WTC11 (cell line): Measurements from ENCODE around the gene PTPRCAP. TPM values are rescaled to one million over a fixed set of nuclear protein-coding genes. Genes with fewer than 3 reads are reported as not detected.

ENCODE experiments used
- ATAC-seq: fragments of 200-7000 bp; cut with Tn5 transposase; 2 replicates; pipeline ENCODE4 v1.10.0; 2021; ENCODE audit warnings: mild to moderate bottlenecking, moderate library complexity
- CTCF ChIA-PET: fragments of 300-600 bp; sonication (Branson Sonifier 250); formaldehyde crosslinking; loops from one replicate; lab custom pipeline; 2021; ENCODE audit warnings: antibody characterized with exemption; lab: Charles Lee
- POLR2A ChIA-PET: fragments of 350-600 bp; sonication (Branson Sonifier 250); formaldehyde crosslinking; loops from one replicate; lab custom pipeline; 2021; ENCODE audit warnings: antibody characterized with exemption; lab: Charles Lee
- DNase-seq: peaks from one replicate; pipeline ENCODE4 v3.0.0; 2021; ENCODE audit warnings: low spot score
- H3K27ac Mint-ChIP-seq: 2 replicates; pipeline ENCODE4 v1.8.0; 2021; ENCODE audit warnings: mixed read lengths
- H3K27me3 Mint-ChIP-seq: 2 replicates; pipeline ENCODE4 v1.8.0; 2021; ENCODE audit warnings: low read depth, mild to moderate bottlenecking, moderate library complexity, mixed read lengths
- H3K36me3 Mint-ChIP-seq: 2 replicates; pipeline ENCODE4 v1.8.0; 2021; ENCODE audit warnings: mixed read lengths
- H3K4me1 Mint-ChIP-seq: 2 replicates; pipeline ENCODE4 v1.8.0; 2022; ENCODE audit warnings: mixed read lengths
- H3K4me3 Mint-ChIP-seq: 2 replicates; pipeline ENCODE4 v1.8.0; 2021; ENCODE audit warnings: mild to moderate bottlenecking, moderate library complexity, mixed read lengths
- H3K9me3 Mint-ChIP-seq: 2 replicates; pipeline ENCODE4 v1.8.0; 2021; ENCODE audit warnings: mixed read lengths
- CBFB ChIP-seq: sonication (generic); formaldehyde crosslinking; IDR thresholded peaks from 2 replicates; pipeline ENCODE4 v1.8.1; 2022; ENCODE audit warnings: mild to moderate bottlenecking, low read depth, missing genetic modification reagents
- CREB1 ChIP-seq: sonication (generic); formaldehyde crosslinking; IDR thresholded peaks from 2 replicates; pipeline ENCODE4 v1.8.0; 2023; ENCODE audit warnings: mild to moderate bottlenecking, missing genetic modification reagents
- GRHL2 ChIP-seq: fragments of 250-450 bp; sonication (Bioruptor Pico); IDR thresholded peaks from 2 replicates; pipeline ENCODE4 v1.8.0; 2022; ENCODE audit warnings: mild to moderate bottlenecking, moderate library complexity; ENCODE audit not compliant: insufficient replicate concordance, severe bottlenecking
- JUN ChIP-seq: sonication (generic); formaldehyde crosslinking; IDR thresholded peaks from 2 replicates; pipeline ENCODE4 v1.8.0; 2023; ENCODE audit warnings: mild to moderate bottlenecking, missing genetic modification reagents
- MYBL2 ChIP-seq: sonication (generic); formaldehyde crosslinking; IDR thresholded peaks from 2 replicates; pipeline ENCODE4 v1.8.1; 2023; ENCODE audit warnings: mild to moderate bottlenecking, moderate library complexity, missing genetic modification reagents
- NFATC4 ChIP-seq: fragments of 250-450 bp; sonication (Bioruptor Pico); IDR thresholded peaks from 2 replicates; pipeline ENCODE4 v1.9.0; 2021; ENCODE audit warnings: mild to moderate bottlenecking
- NR1H2 ChIP-seq: sonication (generic); formaldehyde crosslinking; IDR thresholded peaks from 2 replicates; pipeline ENCODE4 v1.9.0; 2021; ENCODE audit warnings: mild to moderate bottlenecking, moderate library complexity, missing genetic modification reagents
- NR3C1 ChIP-seq: sonication (generic); formaldehyde crosslinking; conservative IDR thresholded peaks from 2 replicates; pipeline ENCODE4 v1.8.1; 2023; ENCODE audit warnings: low read depth, mild to moderate bottlenecking, missing genetic modification reagents
- SMAD3 ChIP-seq: sonication (generic); formaldehyde crosslinking; IDR thresholded peaks from 2 replicates; pipeline ENCODE4 v1.8.0; 2022; ENCODE audit warnings: missing genetic modification reagents, mild to moderate bottlenecking, borderline replicate concordance
- TEAD1 ChIP-seq: sonication (generic); formaldehyde crosslinking; IDR thresholded peaks from 2 replicates; pipeline ENCODE4 v1.8.0; 2022; ENCODE audit warnings: mild to moderate bottlenecking, missing genetic modification reagents
- TP53 ChIP-seq: sonication (generic); formaldehyde crosslinking; IDR thresholded peaks from 2 replicates; pipeline ENCODE4 v1.8.1; 2023; ENCODE audit warnings: mild to moderate bottlenecking, missing genetic modification reagents
- ZNF138 ChIP-seq: sonication (generic); formaldehyde crosslinking; conservative IDR thresholded peaks from 2 replicates; pipeline ENCODE4 v1.8.1; 2022; ENCODE audit warnings: mild to moderate bottlenecking, moderate library complexity, missing genetic modification reagents
- ZNF416 ChIP-seq: fragments of 250-450 bp; sonication (Bioruptor Pico); IDR thresholded peaks from 2 replicates; pipeline ENCODE4 v1.9.0; 2021; ENCODE audit warnings: mild to moderate bottlenecking, inconsistent platforms
- ZNF423 ChIP-seq: fragments of 250-450 bp; sonication (Bioruptor Pico); IDR thresholded peaks from 2 replicates; pipeline ENCODE4 v2.1.2; 2022; ENCODE audit warnings: mild to moderate bottlenecking, moderate library complexity
- total RNA-seq: library from RNA; stranded (reverse); gene quantifications from 3 replicates; pipeline ENCODE4 v1.2.3, GENCODE V29; 2021
- TF ChIP-seq, protein P1 (sequence below): sonication (generic); formaldehyde crosslinking; IDR thresholded peaks from 2 replicates; pipeline ENCODE4 v1.8.0; 2022; ENCODE audit warnings: mild to moderate bottlenecking, missing genetic modification reagents
- TF ChIP-seq, protein P2 (sequence below): fragments of 250-450 bp; sonication (Bioruptor Pico); IDR thresholded peaks from 2 replicates; pipeline ENCODE4 v1.9.0; 2021; ENCODE audit warnings: mild to moderate bottlenecking
- TF ChIP-seq, protein P3 (sequence below): sonication (generic); formaldehyde crosslinking; IDR thresholded peaks from 2 replicates; pipeline ENCODE4 v1.8.0; 2023; ENCODE audit warnings: missing genetic modification reagents
- TF ChIP-seq, protein P4 (sequence below): fragments of 250-450 bp; sonication (Bioruptor Pico); IDR thresholded peaks from 2 replicates; pipeline ENCODE4 v1.9.0; 2021; ENCODE audit warnings: mild to moderate bottlenecking, borderline replicate concordance

PTPRCAP gene
- total RNA-seq, 1 experiment from 2014 or later: 3.6 TPM

DNA sequence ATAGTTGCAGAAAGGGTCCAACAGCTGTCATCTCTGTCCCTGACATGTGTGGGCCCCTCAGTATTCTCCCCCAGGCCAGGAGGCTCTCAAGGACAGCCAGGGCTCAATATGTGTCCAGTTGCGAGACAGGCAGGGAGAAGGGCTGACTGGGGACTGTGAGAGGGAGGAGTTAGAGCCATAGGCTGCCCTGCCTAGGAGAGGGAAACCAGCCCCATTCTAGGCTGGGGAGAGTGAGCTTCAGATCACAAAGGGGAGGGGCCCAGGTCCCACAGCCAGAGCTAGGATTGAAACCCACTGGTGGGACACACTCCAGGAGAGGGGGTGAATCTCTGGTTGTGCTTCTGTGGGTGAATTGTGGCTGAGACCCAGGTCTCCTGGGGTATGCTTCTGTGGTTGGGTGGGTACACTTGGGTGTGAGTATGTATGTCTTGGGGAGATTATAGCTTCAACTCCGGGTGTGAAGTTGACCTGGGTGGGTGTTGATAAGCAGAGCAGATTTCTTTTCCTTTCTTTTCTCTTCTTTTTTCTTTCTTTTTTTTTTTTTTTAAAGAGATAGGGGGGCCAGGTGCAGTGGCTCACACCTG lies 24.1 kb downstream of the PTPRCAP start:
- TF ChIP-seq ZNF138 (CRISPR knock-in tag): no peak
- TF ChIP-seq, all 79 proteins: peak for 0
- H3K27me3 Mint-ChIP-seq: peaks cover 18% of the 10 kb centered on the region
- H3K4me3 Mint-ChIP-seq: no peak overlapping the region
- DNase-seq (no peak), ATAC-seq (no peak)
- no peak overlapping the region for H3K27ac Mint-ChIP-seq
- ChIA-PET POLR2A (interaction anchor here (1.3 to 1.5 kb wide), 2 partner anchors 12 to 17 kb away, joined by 4 read pairs; partner anchors contain the start of gene PPP1CA), CTCF (interaction anchor here (1.2 to 3.6 kb wide), 2 partner anchors 11 to 67 kb away, joined by 3 to 22 read pairs; partner anchors contain the start of gene PPP1CA)
- no peaks in the 10 kb centered on the region for H3K36me3 Mint-ChIP-seq
- peaks cover 23% of the 10 kb centered on the region for H3K4me1 Mint-ChIP-seq
- H3K9me3 Mint-ChIP-seq: no peaks in the 10 kb centered on the region

DNA sequence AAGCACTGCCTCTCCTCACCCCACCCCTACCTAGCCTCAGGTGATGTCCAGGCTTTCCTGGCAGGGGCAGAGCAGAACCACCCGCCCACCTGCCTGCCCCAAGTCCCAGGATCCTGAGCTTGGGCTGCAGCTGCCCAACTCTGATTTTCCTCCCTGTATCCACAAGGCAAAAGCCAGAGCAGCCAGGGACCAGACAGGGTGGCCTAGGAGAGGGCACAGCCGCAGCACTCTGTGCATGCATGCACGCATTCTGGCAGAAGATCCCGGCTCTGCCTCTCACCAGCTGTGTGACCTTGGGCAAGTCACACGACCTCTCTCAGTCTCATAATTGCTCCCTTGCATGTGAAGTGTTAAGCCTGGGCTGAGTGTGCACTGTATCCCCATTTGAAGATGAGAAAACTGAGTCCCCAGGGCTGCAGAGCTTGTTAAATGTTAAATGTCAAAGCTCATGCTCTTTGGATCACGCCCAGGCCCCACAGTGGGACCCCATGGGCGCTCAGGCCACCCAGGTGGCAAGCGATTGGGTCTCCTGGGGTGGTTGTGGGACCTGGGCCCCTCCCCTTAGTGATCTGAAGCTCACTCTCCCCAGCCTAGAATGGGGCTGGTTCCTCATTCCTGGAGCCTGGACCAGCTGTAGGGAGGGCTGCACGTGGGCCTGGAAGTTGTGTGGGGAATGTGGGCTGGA lies 24.8 kb downstream of the PTPRCAP start:
- DNase-seq (no peak), ATAC-seq (no peak)
- POLR2A ChIA-PET: interaction anchor here (1.5 kb wide), 1 partner anchor 16 kb away, joined by 4 read pairs; no protein-coding TSS in a partner anchor
- Mint-ChIP-seq H3K9me3 (no peaks in the 10 kb centered on the region), H3K27ac (no peak overlapping the region), H3K4me1 (peaks cover 23% of the 10 kb centered on the region), H3K36me3 (no peaks in the 10 kb centered on the region), H3K4me3 (no peak overlapping the region), H3K27me3 (peaks cover 24% of the 10 kb centered on the region)
- CTCF ChIA-PET: interaction anchor here (0.6 to 3.6 kb wide), 3 partner anchors 11 to 67 kb away, joined by 3 to 22 read pairs (median 3); partner anchors contain the start of gene PPP1CA
- TF ChIP-seq ZNF423: no peak
- no peak for TF ChIP-seq CBFB (CRISPR knock-in tag)
- TF ChIP-seq, protein P1, sequence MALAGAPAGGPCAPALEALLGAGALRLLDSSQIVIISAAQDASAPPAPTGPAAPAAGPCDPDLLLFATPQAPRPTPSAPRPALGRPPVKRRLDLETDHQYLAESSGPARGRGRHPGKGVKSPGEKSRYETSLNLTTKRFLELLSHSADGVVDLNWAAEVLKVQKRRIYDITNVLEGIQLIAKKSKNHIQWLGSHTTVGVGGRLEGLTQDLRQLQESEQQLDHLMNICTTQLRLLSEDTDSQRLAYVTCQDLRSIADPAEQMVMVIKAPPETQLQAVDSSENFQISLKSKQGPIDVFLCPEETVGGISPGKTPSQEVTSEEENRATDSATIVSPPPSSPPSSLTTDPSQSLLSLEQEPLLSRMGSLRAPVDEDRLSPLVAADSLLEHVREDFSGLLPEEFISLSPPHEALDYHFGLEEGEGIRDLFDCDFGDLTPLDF: no peak
- no peak for TF ChIP-seq TP53 (CRISPR knock-in tag)
- TF ChIP-seq TEAD1 (CRISPR knock-in tag): no peak
- TF ChIP-seq, protein P2, sequence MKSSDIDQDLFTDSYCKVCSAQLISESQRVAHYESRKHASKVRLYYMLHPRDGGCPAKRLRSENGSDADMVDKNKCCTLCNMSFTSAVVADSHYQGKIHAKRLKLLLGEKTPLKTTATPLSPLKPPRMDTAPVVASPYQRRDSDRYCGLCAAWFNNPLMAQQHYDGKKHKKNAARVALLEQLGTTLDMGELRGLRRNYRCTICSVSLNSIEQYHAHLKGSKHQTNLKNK (CRISPR knock-in tag): no peak
- TF ChIP-seq NR1H2 (CRISPR knock-in tag): no peak
- no peak for TF ChIP-seq CREB1 (CRISPR knock-in tag)
- TF ChIP-seq SMAD3: no peak
- TF ChIP-seq, protein P3, sequence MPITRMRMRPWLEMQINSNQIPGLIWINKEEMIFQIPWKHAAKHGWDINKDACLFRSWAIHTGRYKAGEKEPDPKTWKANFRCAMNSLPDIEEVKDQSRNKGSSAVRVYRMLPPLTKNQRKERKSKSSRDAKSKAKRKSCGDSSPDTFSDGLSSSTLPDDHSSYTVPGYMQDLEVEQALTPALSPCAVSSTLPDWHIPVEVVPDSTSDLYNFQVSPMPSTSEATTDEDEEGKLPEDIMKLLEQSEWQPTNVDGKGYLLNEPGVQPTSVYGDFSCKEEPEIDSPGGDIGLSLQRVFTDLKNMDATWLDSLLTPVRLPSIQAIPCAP (CRISPR knock-in tag): no peak
- no peak for TF ChIP-seq GRHL2
- no peak for TF ChIP-seq ZNF416
- TF ChIP-seq MYBL2 (CRISPR knock-in tag): no peak
- TF ChIP-seq NFATC4 (CRISPR knock-in tag): no peak
- TF ChIP-seq, protein P4, sequence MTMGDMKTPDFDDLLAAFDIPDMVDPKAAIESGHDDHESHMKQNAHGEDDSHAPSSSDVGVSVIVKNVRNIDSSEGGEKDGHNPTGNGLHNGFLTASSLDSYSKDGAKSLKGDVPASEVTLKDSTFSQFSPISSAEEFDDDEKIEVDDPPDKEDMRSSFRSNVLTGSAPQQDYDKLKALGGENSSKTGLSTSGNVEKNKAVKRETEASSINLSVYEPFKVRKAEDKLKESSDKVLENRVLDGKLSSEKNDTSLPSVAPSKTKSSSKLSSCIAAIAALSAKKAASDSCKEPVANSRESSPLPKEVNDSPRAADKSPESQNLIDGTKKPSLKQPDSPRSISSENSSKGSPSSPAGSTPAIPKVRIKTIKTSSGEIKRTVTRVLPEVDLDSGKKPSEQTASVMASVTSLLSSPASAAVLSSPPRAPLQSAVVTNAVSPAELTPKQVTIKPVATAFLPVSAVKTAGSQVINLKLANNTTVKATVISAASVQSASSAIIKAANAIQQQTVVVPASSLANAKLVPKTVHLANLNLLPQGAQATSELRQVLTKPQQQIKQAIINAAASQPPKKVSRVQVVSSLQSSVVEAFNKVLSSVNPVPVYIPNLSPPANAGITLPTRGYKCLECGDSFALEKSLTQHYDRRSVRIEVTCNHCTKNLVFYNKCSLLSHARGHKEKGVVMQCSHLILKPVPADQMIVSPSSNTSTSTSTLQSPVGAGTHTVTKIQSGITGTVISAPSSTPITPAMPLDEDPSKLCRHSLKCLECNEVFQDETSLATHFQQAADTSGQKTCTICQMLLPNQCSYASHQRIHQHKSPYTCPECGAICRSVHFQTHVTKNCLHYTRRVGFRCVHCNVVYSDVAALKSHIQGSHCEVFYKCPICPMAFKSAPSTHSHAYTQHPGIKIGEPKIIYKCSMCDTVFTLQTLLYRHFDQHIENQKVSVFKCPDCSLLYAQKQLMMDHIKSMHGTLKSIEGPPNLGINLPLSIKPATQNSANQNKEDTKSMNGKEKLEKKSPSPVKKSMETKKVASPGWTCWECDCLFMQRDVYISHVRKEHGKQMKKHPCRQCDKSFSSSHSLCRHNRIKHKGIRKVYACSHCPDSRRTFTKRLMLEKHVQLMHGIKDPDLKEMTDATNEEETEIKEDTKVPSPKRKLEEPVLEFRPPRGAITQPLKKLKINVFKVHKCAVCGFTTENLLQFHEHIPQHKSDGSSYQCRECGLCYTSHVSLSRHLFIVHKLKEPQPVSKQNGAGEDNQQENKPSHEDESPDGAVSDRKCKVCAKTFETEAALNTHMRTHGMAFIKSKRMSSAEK (CRISPR knock-in tag): no peak
- no peak for TF ChIP-seq JUN (CRISPR knock-in tag)
- no peak for TF ChIP-seq NR3C1 (CRISPR knock-in tag)
- TF ChIP-seq, all 79 proteins: peak for 0
